Measurements from ENCODE around the gene ATP5MC3.

ATP5MC3 gene

DNA sequence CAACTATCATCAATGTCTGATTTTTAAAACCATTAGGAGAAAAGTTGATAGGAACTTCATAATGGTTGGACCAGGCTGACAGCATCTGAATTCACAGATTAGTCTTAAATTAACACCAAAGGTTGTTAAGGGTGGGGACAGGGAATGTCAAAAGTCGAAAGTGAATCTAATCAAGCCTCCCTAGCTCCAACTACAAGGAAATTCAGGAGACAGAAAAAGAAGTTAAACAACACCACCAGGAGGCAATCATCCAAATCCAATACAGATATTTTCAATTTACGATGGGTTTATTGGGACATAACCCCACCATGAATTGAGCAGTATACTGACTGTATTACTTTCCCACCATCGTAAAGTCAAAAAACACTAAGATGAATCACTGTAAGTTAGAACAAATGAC, 46.3 kb downstream of the ATP5MC3 start:
- H3K4me3 ChIP-seq: no peak overlapping the region
- H3K4me1 ChIP-seq: peaks cover 0 to 6% (median 1%) of the 10 kb centered on the region in 4 donors
- H3K9me3 ChIP-seq: no peaks in the 10 kb centered on the region
- no peaks in the 10 kb centered on the region for H3K27me3 ChIP-seq
- no peak for DNase-seq
- intact Hi-C loops (cut with DNase I; ENCODE audit: low total_unique reads): no loop called here
- TF ChIP-seq, protein P1, sequence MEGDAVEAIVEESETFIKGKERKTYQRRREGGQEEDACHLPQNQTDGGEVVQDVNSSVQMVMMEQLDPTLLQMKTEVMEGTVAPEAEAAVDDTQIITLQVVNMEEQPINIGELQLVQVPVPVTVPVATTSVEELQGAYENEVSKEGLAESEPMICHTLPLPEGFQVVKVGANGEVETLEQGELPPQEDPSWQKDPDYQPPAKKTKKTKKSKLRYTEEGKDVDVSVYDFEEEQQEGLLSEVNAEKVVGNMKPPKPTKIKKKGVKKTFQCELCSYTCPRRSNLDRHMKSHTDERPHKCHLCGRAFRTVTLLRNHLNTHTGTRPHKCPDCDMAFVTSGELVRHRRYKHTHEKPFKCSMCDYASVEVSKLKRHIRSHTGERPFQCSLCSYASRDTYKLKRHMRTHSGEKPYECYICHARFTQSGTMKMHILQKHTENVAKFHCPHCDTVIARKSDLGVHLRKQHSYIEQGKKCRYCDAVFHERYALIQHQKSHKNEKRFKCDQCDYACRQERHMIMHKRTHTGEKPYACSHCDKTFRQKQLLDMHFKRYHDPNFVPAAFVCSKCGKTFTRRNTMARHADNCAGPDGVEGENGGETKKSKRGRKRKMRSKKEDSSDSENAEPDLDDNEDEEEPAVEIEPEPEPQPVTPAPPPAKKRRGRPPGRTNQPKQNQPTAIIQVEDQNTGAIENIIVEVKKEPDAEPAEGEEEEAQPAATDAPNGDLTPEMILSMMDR (IDR thresholded peaks at IDR 0.05): no peak
- H3K36me3 ChIP-seq: peaks cover 0 to 16% (median 9%) of the 10 kb centered on the region in 3 donors
- no peak overlapping the region for H3K27ac ChIP-seq

DNA sequence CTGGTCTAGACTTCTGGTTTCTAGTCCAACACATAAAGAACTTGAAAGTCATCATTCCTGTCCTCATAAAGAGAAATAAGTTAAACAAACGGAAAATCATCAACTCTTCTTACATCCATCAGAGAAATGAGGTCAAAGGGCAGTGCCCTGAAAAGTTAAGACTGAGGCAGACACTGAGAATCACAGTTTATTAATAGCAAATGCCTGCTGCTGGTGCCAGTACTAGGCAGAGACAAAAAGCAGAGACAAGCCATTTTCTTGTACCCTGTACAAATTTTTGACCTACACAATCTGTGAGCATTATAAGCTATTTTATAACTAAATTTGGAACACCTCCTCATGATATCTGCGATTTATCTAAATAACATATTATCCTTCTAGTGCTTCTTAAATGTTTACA, 50.3 kb downstream of the ATP5MC3 start:
- Histone ChIP-seq H3K4me3 (no peak overlapping the region), H3K9me3 (no peaks in the 10 kb centered on the region), H3K27me3 (no peaks in the 10 kb centered on the region), H3K4me1 (no peaks in the 10 kb centered on the region), H3K27ac (no peak overlapping the region), H3K36me3 (peaks cover 8 to 32% (median 23%) of the 10 kb centered on the region in 3 donors)
- TF ChIP-seq, protein P1 (IDR thresholded peaks at IDR 0.05): no peak
- no peak for DNase-seq
- intact Hi-C loops (cut with DNase I; ENCODE audit: low total_unique reads): no loop called here

GRCh38 chr2:175126661-175127060, 54.8 kb downstream of the ATP5MC3 start:
- TF ChIP-seq, protein P1 (IDR thresholded peaks at IDR 0.05): no peak
- Histone ChIP-seq H3K27ac (no peak overlapping the region), H3K4me1 (peaks cover 0 to 6% (median 0%) of the 10 kb centered on the region in 4 donors), H3K36me3 (peaks cover 12 to 20% (median 16%) of the 10 kb centered on the region in 3 donors), H3K4me3 (no peak overlapping the region), H3K9me3 (no peaks in the 10 kb centered on the region), H3K27me3 (no peaks in the 10 kb centered on the region)
- no peak for DNase-seq
- intact Hi-C loops (cut with DNase I; ENCODE audit: low total_unique reads): no loop called here

Measured in tibial artery (tissue), 4 donors.